Measurements from ENCODE around the gene MBNL1. TPM values are rescaled to one million over a fixed set of nuclear protein-coding genes. Genes with fewer than 3 reads are reported as not detected.
A peak's percentile ranks its signal among the peaks of the same experiment; 100 is the strongest.

The MBNL1 gene
- total RNA-seq, 1 experiment from 2014 or later: 139 TPM

DNA sequence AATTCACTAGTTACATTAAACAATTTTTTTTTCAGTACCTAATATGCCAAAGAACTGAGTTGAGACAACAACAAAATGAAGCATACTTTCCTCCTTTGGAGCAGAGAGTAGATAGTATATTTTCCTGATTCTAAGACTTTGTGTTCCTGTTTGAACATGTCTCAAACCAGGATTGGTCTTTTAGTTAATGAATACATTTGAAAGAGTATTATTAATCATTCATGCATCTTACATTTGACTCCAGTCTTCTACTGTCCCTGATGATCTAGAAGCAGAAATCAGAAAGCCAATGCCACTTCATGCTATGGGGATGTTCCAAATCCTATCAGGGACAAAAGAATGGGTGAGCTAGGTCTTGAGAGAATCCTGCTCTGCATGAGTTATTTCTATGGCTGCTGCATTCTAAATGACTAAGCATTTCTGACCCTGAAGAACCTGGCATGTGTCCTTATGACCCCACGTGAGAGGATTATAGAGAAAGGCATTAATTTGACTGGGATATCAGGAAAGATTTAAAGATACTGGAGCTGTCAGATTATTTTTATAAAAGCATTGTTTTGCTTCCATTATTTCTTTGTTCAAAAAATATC lies 32.9 kb upstream of the MBNL1 start:
- peak; percentile 66 for DNase-seq (ENCODE audit: unreplicated experiment)
- intact Hi-C loops (cut with micrococcal nuclease): loop anchor here (5.0 kb wide), 1 partner anchor 789 kb away; no protein-coding TSS in a partner anchor
- no peak for TF ChIP-seq CTCF (IDR thresholded peaks at IDR 0.05; ENCODE audit: unreplicated experiment)
- Mint-ChIP-seq H3K27me3 (ENCODE audit: insufficient read depth, unreplicated experiment) (no peaks in the 10 kb centered on the region), H3K4me3 (ENCODE audit: unreplicated experiment) (no peak overlapping the region), H3K4me1 (ENCODE audit: insufficient read depth, unreplicated experiment) (peaks cover 10% of the 10 kb centered on the region), H3K9me3 (ENCODE audit: unreplicated experiment) (no peaks in the 10 kb centered on the region), H3K27ac (ENCODE audit: low read depth, unreplicated experiment) (peak overlapping the region; percentile 42), H3K36me3 (ENCODE audit: insufficient read depth, unreplicated experiment) (no peaks in the 10 kb centered on the region)
- ChIA-PET POLR2A (interaction anchor here (0.7 to 2.2 kb wide), 5 partner anchors 11 to 41 kb away, joined by 3 to 8 read pairs (median 3); no protein-coding TSS in a partner anchor), CTCF (interaction anchor here (0.6 kb wide), 1 partner anchor 76 kb away, joined by 3 read pairs; no protein-coding TSS in a partner anchor)
- no TSS peak for BruUV-seq (replicated peaks)

DNA sequence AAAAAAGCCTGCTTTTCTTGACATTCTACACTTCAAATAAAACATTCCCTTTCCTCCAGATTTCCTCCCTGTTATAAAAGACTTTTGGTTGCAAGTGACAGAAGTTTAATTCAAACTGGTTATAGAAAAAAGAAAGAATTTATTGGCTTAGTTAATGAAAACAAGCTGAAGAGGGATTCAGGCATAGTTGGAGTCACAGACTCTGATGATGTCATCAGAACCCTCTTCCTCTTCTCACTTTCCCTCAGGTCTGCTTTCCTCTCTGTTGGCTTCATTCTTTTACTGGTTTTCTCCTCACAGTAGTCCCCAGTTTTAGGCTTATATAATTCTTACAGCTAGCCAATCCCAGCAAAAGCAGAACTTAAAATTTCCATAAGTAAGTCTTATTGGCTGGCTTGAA lies 32.0 kb upstream of the MBNL1 start:
- Mint-ChIP-seq H3K27ac (ENCODE audit: low read depth, unreplicated experiment) (no peak overlapping the region), H3K4me3 (ENCODE audit: unreplicated experiment) (no peak overlapping the region)

DNA sequence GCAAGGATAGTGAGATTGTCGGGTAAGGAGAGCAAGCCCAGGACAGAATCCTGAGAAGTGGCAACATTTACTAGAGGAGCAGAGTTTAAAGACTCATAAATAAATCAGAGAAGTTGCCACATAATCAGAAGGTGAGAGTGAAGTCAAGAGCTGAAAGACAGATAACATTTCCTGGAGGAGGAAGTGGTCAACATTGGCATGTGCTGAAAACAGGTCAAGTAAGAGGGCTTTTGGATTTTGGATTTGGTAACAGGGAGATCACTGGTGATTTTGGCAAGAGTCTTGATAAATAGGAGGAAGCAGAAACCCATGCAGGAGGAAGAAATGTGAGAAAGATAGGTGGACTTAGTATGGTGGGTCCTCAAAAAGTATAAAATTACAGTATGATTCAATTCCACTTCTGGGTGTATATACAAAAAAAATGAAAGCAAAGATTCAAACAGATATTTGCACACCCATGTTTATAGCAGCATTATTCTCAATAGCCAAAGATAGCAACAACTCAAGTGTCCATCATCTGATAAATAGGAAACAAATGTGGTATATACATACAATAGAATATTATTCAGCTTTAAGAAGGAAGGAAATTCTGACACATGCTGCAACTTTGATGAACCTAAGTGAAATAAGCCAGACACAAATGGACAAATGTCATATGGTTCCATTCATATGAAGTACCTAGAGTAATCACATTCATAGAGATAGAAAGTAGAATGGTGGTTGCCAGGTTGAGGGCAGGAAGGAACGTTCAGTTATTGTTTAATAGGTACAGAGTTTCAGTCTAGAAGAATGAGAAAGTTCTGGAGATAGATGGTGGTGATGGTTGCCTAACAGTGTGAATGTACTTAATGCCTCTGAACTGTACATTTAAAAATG lies 27.3 kb upstream of the MBNL1 start:
- H3K36me3 Mint-ChIP-seq (ENCODE audit: insufficient read depth, unreplicated experiment): no peaks in the 10 kb centered on the region
- H3K27ac Mint-ChIP-seq (ENCODE audit: low read depth, unreplicated experiment): no peak overlapping the region
- peak; percentile 34 for DNase-seq (ENCODE audit: unreplicated experiment)
- no peaks in the 10 kb centered on the region for H3K9me3 Mint-ChIP-seq (ENCODE audit: unreplicated experiment)
- BruUV-seq (replicated peaks): no TSS peak
- intact Hi-C loops (cut with micrococcal nuclease): no loop called here
- ChIA-PET CTCF (no interaction called here), POLR2A (no interaction called here)
- H3K4me1 Mint-ChIP-seq (ENCODE audit: insufficient read depth, unreplicated experiment): peaks cover 6% of the 10 kb centered on the region
- no peaks in the 10 kb centered on the region for H3K27me3 Mint-ChIP-seq (ENCODE audit: insufficient read depth, unreplicated experiment)
- no peak overlapping the region for H3K4me3 Mint-ChIP-seq (ENCODE audit: unreplicated experiment)
- TF ChIP-seq CTCF (IDR thresholded peaks at IDR 0.05; ENCODE audit: unreplicated experiment): no peak

More for the DNA sequence above, 32.0 kb upstream of the MBNL1 start:
- H3K9me3 Mint-ChIP-seq (ENCODE audit: unreplicated experiment): no peaks in the 10 kb centered on the region
- H3K27me3 Mint-ChIP-seq (ENCODE audit: insufficient read depth, unreplicated experiment): no peaks in the 10 kb centered on the region
- DNase-seq (ENCODE audit: unreplicated experiment): no peak
- ChIA-PET POLR2A (interaction anchor here (0.7 to 2.2 kb wide), 6 partner anchors 10 to 311 kb away, joined by 3 to 8 read pairs (median 3); no protein-coding TSS in a partner anchor), CTCF (interaction anchor here (0.7 kb wide), 1 partner anchor 805 kb away, joined by 3 read pairs; no protein-coding TSS in a partner anchor)
- no peak for TF ChIP-seq CTCF (IDR thresholded peaks at IDR 0.05; ENCODE audit: unreplicated experiment)
- BruUV-seq (replicated peaks): no TSS peak
- intact Hi-C loops (cut with micrococcal nuclease): loop anchor here (5.0 kb wide), 1 partner anchor 789 kb away; no protein-coding TSS in a partner anchor
- peaks cover 16% of the 10 kb centered on the region for H3K4me1 Mint-ChIP-seq (ENCODE audit: insufficient read depth, unreplicated experiment)
- no peaks in the 10 kb centered on the region for H3K36me3 Mint-ChIP-seq (ENCODE audit: insufficient read depth, unreplicated experiment)

DNA sequence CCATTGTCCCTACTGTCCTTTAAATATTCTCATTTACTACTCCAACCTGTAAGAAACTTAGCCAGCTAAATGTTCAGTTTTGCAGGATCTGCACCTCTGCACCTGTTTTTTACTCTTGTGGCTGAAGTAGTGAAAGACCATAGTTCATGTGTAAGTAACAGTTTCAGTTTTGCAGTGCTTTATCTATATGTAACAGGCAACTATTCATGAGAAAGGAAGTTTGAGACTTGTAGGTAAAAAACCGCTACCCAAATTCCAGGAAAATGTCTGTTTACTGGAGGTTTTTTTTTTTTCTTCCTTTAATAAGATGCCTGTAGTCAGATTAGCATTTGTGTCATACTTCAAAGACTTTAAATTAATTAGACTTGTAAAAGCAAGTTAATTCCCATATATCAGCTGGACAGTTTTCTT lies 25.4 kb upstream of the MBNL1 start:
- Mint-ChIP-seq H3K36me3 (ENCODE audit: insufficient read depth, unreplicated experiment) (no peaks in the 10 kb centered on the region), H3K27ac (ENCODE audit: low read depth, unreplicated experiment) (no peak overlapping the region), H3K27me3 (ENCODE audit: insufficient read depth, unreplicated experiment) (no peaks in the 10 kb centered on the region), H3K4me3 (ENCODE audit: unreplicated experiment) (no peak overlapping the region), H3K9me3 (ENCODE audit: unreplicated experiment) (no peaks in the 10 kb centered on the region), H3K4me1 (ENCODE audit: insufficient read depth, unreplicated experiment) (peaks cover 6% of the 10 kb centered on the region)
- no peak for TF ChIP-seq CTCF (IDR thresholded peaks at IDR 0.05; ENCODE audit: unreplicated experiment)
- intact Hi-C loops (cut with micrococcal nuclease): no loop called here
- no TSS peak for BruUV-seq (replicated peaks)
- no peak for DNase-seq (ENCODE audit: unreplicated experiment)
- ChIA-PET POLR2A (interaction anchor here (0.7 to 2.6 kb wide), 6 partner anchors 10 to 212 kb away, joined by 3 to 8 read pairs (median 4); no protein-coding TSS in a partner anchor), CTCF (interaction anchor here (0.9 kb wide), 1 partner anchor 324 kb away, joined by 3 read pairs; no protein-coding TSS in a partner anchor)

Data from MCF 10A (cell line).